NCI-H2227 (cell line): ENCODE data around the gene DTWD2.
A peak's percentile ranks its signal among the peaks of the same experiment; 100 is the strongest.

Source experiments
- DNase-seq: peaks from one replicate; lab custom pipeline; 2025; ENCODE audit not compliant: unreplicated experiment; lab: John Stamatoyannopoulos, UW

Gene DTWD2, protein sequence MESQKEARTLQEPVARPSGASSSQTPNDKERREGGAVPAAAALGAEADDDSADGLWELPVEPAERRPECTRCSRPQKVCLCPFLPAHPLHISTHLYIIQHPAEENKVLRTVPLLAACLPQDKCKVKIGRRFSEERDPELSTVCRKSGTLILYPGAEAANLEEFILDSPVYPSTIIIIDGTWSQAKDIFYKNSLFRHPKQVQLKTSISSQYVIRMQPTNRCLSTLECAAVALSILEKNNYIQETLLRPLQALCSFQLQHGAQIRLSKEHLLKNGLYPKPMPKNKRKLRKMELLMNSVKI

DNA sequence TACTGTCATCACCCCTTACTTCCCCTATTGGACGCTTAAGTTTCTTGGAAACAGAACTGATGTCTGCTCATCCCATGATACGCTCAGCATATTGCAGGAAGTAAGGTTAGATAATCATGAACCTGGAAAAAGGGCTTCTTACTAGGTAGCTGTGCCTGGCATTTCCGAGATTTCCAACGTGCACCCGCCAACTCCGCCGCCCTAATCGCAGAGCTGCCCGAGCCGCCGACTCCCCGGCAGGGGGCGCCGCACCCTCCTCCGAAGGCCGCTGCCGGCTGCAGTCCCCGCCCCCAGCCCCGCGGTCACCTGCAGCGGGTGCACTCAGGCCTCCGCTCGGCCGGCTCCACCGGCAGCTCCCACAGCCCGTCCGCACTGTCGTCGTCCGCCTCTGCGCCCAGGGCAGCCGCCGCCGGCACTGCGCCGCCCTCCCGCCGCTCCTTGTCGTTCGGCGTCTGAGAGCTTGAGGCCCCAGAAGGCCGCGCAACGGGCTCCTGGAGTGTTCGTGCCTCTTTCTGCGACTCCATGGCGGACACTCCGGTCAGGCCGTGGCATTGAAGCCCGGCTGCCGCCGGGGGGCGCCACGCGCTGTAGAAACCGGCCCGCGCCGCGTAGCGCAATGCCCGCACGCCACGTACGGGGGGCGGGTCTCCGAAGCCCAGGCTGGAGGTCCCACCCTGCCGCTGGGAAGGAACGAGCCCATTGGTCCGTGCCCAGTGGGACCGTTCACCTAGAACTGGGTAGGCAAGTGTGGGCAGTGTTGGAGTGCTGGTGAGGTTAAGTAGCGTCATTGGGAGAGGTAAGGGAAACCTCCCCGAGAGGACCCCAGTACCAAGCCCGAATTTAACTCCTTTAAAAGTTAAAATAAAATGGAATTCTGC is at the start of gene DTWD2:
Gene DTWD2, minus strand, starts transcription at position 560 of the 878 bp plus-strand sequence. Its CDS starts 36 bp downstream, at position 524.
- DNase-seq = peak; percentile 96

DNA sequence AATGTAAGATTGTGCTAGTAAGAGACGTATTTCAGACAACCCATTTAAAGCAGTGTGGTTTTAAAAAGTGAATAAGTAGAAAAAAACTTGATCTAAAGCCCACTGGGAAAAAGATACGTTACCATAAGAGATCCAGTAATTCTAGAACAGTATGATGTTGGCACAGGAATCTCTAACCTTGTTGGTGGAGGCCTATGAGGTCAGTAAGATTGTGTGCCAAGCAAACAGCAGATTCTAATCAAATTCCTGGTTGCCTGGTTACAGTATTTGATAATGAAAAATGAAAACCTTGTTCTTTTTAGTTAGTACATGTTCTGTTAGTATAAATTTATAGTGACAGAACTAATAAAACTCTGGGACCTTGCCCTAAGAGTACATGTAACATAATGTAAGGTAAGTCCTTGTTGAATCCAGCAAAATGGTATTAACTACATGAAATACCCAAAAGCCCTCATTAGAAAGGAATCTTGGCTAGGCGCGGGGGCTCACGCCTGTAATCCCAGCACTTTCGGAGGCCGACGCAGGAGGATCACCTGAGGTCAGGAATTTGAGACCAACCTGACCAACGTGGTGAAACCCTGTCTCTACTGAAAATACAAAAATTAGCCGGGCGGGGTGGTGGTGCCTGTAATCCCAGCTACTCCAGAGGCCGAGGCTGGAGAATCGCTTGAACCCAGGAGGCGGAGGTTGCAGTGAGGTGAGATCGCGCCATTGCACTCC is 49.3 kb upstream of the DTWD2 start:
- no peak for DNase-seq

DNA sequence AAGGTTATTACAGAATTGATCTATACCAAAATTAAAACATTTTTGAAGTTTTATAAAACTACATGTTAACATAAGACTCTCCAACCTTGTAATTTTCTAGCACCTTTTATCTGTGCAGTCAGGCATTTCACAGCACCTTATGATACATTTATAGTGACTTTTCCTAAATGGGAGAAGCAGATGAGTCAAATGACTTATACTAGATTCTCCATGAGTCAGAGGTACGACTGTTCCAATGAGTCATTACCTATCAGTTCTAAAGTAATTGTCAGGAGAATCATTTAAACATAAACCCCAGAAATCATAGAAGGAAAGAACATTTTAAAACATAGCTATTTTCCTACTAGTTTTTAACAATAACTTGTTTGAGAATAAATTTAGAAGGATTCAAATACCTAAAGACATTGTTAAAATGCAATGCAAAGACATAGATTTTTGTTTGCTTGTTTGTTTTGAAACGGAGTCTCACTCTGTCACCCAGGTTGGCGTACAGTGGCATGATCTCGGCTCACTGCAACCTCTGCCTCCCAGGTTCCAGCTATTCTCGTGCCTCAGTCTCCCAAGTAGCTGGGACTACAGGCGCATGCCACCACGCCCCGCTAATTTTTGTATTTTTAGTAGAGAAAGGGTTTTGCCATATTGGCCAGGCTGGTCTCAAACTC is 47.9 kb upstream of the DTWD2 start:
- DNase-seq = no peak

DNA sequence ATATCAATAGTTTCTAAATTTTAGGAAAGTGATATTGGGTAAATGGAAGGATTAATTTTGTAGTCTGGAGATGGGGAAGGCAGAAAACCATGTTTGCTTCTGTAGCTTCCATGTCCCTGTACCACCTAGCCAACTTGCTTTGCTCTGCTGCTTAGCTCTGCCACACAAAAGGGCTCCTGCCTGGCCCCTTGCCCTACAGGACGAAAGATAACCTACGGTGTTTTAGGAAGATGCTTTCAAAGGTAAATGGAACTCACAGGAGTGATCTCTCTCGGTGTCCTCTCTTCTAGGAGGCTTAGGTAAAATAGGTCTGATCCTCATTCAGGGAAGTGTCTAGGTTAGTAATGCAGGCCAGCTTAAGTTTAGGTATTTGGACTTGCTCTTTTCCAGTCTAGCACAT is 44.8 kb upstream of the DTWD2 start:
- no peak for DNase-seq

DNA sequence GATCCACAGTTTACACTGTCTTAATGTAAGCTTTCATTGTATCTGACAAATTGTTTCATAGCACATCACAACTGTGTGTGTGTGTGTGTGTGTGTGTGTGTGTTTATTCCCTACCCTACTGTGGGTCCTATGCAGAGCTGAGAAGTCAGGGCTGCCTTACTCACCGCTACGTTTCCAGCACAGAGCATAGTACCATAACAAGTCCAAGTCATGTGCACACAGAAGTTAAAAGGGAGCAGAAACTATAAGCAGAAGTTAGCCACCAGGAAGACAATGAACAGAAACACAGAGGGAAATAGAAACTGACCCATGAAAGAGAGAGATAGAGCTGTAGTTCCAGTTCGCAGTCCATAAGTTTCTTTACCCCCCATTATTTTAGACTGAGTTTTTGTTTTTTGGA is 44.3 kb upstream of the DTWD2 start:
- no peak for DNase-seq

DNA sequence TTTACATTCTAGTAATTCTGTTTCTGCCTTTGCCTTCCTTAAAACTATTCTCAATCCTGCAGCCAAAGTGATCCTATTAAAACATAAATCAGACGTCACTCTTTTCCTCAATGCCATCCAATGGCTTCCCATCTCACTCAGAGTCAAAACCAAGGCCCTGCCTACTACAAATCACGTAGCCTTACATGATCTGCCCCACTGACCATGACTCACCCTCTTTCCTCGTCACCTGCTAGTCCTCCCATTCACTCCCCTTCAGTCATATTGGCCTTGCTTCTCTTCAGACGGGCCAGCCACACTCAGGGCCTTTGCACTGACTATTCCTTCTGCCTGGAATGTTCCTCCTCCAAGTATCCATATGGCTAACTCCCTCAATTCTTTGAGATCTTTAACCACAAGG is 43.6 kb upstream of the DTWD2 start:
- no peak for DNase-seq

DNA sequence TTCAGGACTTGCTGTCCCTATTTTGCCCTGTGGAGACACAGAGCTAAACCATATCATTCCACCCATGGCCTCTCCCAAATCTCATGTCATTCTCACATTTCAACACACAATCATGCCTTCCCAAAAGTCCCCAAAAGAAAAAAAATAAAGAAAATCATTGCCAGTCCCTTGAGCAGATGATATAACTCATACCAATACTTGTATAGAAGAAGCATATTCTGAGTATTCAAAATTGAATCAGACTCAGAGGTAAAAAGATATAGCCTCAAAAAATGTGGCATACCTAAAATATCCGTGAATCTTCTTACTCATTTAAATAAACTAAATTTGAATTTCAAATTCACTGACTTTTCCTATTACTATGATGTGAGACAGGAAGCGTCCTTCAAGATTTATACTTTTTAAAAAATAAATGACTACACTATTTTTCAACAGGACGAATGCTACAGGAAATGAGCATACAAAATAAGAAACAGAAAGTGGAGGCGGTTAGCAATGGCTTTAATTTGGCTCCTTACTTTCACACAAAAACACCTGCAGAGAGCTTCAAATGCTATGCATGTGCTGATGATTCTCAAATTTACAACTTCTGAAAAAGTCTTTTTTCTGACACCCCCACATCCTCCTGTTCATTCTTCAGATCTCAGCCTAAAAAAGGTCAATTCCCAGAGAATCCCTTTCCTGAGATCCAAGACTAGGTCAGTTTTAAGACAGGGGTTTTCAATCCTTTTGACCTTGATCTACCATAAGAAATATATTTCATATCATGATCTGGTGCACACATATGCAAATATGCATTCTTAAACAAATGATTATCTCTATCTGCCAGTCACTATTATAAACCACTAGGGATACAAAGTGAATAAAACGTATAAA is 42.9 kb upstream of the DTWD2 start:
- no peak for DNase-seq

DNA sequence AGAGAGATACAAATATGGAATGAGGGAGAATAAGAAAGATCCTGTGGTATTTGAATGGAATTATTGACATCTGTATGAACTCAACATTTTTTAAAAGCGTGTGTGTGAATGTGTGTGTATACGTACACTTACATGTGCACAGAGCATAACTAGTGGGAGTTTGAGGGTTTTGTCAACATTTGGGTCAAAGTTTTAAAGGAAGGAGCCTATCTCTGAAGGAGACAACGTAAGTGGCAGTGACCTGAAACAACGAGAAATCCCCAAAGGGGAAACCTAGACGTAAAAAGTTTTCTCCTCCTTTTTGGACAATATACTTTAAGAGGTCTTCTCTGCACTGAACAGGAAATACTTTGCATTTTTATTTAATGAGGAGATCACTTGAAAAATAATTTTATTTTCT is 40.2 kb upstream of the DTWD2 start:
- no peak for DNase-seq

DNA sequence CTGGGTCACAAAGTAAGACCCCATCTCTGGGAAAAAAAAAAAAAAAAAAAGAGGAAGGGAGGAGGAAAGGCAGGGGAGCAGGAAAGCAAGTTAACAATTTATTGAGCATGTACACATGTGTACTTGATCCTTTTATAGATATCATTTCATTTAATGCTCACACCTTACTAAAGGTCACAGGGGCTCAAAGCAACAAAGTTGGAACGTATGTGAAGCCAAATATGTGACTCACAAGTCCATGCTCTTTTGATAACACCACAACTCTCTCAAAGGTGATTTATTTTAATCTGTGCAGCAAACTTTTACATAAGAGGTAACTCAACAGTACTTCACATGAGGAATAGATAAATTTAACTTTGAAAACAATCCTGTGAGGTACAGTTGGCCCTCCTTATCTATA is 34.4 kb upstream of the DTWD2 start:
- no peak for DNase-seq

DNA sequence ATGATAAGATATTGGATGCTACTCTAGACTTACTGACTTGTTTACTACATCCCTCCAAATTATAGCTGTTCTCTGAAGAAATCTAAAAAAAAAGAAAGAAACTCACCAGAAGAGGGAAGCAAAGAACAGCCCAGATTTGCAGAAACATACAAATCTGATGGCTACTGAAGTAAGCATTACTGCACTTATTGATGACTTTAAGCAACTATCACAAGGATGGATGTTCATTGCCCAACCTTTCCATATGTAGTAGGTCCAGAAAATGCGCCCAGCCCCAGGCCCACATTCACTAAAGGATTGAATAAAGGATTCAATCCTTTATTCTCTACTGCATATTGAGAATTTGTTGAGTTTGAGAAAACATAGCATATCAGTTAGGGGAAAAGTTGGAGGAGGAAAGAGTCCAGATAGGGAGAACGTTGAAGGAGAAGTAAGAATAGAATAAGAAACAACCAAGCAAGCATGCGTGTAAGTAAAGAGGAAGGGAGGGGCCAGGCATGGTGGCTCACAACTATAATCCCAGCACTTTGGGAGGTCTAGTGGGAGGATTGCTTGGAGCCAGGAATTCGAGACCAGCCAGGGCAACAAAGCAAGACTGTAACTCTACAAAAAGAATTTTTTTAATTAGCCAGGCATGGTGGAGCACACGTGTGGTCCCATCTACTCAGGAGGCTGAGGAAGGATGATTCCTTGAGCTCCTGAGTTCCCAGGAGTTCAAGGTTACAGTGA is 33.8 kb upstream of the DTWD2 start:
- DNase-seq = peak; percentile 1

DNA sequence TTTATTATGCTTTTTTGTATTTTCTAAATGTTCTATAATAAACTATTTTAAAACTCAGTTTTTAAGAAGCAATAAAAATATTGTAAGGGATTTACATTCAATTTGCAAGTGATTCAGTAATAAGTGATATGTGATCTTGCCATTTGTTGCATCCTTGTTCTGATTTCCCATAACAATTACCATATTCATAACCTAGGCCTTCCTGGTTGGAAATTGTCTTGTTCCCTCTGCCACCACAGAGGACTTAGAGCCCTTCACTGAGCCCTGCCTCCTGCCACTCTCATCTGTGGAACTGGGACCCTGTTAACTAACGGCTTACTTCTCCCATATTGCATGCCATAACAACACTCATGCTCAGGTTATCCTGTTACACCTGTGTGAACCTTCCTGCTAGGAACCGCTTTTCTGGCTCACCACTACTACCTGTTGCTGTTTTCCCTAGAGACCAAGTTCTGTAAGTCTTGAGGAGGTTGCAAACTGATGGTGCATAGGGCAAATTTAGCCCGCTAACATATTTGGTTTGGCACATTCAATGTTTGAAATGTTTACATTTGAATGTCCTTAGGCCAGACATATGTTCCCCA is 32.9 kb upstream of the DTWD2 start:
- DNase-seq = no peak

DNA sequence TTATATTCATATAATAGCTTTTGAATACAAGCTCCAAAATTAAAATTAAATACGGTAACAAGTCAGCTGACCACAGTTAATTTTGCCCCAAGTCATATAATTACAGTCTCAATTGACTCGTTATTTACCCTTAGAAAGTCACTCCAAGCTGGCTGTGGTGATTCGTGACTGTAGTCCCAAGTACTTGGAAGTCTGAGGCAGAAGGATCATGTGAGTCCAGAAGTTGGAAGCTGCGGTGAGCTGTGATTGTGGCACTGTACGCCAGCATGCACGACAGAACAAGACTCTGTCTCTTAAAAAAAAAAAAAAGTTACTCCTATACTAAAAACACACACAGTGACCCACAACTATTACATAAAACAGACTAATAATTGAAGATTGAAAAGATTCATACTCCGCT is 31.6 kb upstream of the DTWD2 start:
- no peak for DNase-seq

DNA sequence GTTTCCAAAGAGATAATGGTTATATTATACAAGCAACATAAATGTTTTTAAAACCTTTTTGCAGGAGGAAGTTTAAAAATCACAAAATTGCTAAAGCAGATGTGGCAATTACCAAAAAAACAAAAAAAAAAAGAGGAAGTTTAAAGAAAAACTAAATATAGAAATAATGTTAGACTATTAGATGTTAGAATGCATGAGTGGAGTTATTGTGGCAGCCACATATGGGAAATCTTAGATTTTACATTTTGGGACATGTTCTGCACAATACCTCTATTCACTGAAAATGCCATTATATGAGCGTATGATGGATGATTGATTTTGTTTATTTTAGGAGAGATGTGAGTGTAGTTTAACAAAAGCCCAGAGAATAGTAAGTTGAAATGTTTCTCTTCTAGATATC is 31.2 kb upstream of the DTWD2 start:
- DNase-seq = no peak

DNA sequence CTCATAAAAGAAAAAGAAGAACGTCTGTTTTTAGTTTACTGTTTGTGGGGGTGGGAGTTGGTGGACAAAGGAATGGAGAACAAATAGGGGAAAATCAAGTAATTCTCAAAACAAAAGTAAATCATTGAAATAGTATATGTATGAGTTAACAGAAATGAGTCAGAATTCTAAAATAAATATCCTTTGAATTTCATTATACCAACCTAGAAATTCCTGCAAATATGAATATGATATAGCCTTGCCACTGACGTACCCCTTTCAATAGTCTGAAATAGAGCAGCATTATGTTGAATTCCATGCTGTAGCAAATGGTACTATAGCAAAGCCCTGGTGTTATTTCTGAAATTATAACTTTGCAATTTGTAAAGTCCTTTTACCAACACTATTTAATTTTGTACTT is 29.6 kb upstream of the DTWD2 start:
- no peak for DNase-seq

DNA sequence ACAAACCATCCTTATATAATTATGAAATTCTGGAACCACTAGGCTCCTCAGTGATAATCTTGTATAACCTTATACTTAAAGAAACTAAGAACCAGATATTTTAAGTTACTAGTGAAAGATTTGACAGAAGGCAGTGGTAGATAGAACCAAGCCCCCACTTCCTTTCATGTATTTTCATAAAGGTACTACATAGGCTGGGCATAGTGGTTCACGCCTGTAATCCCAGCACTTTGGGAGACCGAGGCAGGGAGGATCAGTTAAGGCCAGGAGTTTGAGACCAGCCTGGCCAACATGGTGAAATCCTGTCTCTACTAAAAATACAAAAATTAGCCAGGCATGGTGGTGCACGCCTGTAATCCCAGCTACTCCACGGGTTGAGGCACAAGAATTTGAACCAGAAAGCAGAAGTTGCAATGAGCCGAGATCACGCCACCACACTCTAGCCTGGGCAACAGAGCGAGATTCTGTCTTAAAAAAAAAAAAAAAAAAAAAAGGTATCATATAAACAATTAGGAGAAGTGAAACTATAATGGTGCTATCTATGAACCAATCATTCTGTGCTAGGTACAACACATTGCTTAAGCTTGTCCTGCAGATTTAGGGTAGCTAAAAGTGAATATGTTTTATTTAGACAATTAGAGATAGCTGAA is 27.9 kb upstream of the DTWD2 start:
- no peak for DNase-seq

DNA sequence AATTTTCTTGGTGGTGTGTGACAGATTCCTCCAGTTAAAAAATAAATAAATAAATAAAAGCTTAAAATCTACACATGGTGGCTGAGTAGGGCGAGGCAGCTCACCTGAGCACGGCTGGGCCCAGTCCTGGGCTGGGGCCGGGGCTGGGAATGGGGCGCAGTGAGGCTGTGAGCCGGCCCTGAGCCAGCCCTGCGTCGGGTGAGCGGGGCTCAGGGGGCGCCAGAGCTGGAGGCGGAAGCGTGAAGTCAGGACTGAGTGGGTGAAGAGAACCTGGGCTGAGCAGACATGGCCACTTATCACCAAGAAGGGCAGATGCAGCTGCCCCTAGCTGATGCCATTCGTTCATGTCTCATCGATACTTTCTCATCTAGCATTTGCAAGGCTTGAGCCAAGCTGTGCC is 22.8 kb upstream of the DTWD2 start:
- DNase-seq = no peak

DNA sequence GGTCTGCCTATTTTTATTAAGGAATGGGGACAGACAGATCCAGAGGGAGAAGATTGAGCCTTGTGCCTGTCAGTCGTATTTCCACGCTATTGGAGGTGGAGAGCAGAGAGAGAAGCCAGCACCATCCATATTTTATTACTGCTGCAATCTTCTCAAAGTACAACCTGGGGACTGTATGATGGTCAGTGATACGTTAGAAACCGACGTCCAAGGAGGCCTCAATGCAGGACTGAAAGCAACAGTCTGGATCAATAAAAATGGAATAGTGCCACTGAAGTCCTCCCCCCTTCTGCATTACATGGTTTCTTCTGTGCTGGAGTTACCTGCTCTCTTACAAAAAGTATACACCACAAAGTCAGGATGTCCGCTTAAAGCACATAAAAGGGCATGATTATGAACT is 21.9 kb upstream of the DTWD2 start:
- DNase-seq = no peak

DNA sequence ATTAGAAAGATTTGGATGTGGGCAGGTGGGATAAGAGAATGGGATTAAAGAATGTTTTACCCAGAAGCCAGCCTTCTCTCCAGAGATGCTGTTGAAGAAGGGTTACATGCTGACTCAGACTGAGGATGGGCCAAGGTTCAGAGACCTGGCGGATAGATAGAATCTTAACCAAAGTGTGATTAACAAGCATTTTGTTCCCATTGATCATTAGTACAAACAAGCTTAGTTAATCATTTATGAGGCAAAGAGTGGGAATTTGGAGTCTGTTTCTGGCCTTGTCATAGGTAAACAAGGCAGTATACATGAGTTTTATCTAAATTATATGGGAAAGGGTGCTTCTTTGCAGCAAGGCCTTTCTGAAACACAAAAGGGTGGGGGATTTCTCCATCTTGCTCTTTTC is 20.8 kb upstream of the DTWD2 start:
- no peak for DNase-seq

DNA sequence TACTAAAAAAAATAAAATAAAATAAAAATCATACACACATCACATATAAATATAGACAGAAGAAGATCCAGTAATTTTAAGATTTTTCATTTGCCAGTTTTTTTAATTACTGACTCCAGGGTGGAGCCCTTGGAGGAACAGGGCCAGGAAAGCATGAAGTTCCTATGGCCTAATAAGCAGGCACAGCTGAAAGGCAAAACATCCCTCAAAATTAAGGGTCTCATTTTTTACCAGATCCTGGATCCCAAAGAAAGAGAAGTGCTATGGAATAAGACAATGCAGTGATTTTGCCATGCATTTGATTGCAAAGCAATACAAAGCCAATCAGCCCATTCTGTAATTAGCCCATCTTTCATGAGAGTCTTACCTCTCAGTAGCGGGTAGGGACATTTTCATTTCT is 11.3 kb upstream of the DTWD2 start:
- no peak for DNase-seq
